HL-60 (cell line): ENCODE measurements around the gene PP2D1.
"Not testable (repeated sequence)": the region's sequence is repeated elsewhere in the genome, so short reads cannot be mapped to it uniquely, and the experiment has no call there.

ENCODE experiments used
- DNase-seq, 2 experiments: peaks; one replicate each; pipeline ENCODE4 v3.0.0-alpha.2; 2010 to 2020; ENCODE audit warnings: low read depth in 1 of 2, low spot score in 1 of 2
- H3K27ac ChIP-seq: fragments of 250-450 bp; sonication (Bioruptor Pico); replicated peaks from 2 replicates; pipeline ENCODE4 v1.5.1; 2020; ENCODE audit warnings: mild to moderate bottlenecking, moderate library complexity
- H3K27me3 ChIP-seq: fragments of 250-450 bp; sonication (Bioruptor Pico); 2 replicates; pipeline ENCODE4 v1.5.1; 2021; ENCODE audit warnings: mild to moderate bottlenecking, moderate library complexity; ENCODE audit not compliant: insufficient read depth, poor library complexity, severe bottlenecking
- H3K4me3 ChIP-seq: replicated peaks from 2 replicates; pipeline ENCODE4 v1.5.1; 2011; ENCODE audit warnings: mild to moderate bottlenecking, control low read depth, low read length; ENCODE audit not compliant: insufficient read depth
- GABPA ChIP-seq: IDR thresholded peaks from 2 replicates; pipeline ENCODE4 v1.6.1; 2012; ENCODE audit warnings: low read depth
- POLR2AphosphoS5 ChIP-seq: IDR thresholded peaks from 2 replicates; pipeline ENCODE4 v1.6.1; 2012; ENCODE audit warnings: low read depth
- SPI1 ChIP-seq: IDR thresholded peaks from 2 replicates; pipeline ENCODE4 v1.6.1; 2012; ENCODE audit warnings: low read depth, mild to moderate bottlenecking, borderline replicate concordance
- TF ChIP-seq, protein P1 (sequence below): IDR thresholded peaks from 2 replicates; pipeline ENCODE4 v1.6.1; 2012; ENCODE audit warnings: low read depth; ENCODE audit not compliant: insufficient replicate concordance
- TF ChIP-seq, protein P2 (sequence below): IDR thresholded peaks from one replicate; pipeline ENCODE4 v1.5.1; 2011; ENCODE audit warnings: low read length, control low read depth, inconsistent platforms; ENCODE audit not compliant: insufficient read depth

The PP2D1 gene

DNA sequence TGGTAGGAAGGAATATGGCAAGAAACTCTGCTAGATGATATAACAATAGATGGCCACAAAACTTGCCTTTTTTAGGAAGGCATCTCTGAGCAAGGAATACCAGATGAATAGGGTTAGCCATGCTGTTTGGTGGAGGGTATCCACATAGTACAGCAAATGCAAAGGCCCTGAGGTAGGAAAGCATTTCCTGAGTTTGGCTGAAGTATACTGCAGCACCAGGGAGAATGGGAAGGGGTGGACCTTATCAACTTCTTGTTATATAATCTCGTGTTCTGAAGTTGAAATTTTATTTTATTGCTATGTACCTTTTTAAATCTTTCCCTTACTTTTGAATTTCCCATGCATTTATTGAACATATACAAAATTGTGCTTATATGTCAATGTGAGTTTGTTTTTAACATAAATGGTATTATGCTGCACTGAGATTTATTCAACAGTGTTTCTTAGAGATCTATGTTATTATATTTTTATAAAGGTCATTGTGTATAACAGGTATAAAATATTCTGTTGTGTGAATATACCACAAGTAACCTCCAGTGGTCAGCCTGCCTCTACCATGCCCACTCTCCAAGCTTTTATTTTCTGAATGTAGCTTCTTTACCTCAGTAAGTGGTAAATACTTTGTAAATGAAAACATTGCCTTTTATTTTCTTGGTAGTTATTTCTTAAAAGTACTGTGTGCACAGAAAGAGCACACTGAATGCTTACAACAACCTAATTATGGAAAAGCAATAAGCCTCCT lies 25.4 kb upstream of the PP2D1 start:
- DNase-seq, result no peak

DNA sequence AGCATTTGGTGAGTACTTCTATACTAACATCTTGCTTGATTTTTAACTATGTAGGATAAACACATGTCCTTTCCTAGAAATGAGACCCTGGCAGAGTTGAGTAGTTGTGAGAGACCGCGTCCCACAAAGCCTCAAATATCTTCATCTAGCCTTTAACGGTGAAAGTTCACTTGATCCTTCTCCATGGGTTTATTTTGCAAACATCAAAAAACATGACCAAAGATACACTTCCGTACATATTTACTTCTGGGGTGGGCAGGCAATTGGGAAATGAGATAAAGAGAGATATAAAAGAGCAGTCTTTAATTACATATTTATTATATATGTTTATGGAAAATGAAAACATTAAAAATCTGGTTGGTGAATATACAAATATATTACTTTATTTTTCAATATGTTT lies 23.0 kb upstream of the PP2D1 start:
- no peak for DNase-seq
- H3K27ac ChIP-seq, result no peak overlapping the region
- TF ChIP-seq, protein P1, sequence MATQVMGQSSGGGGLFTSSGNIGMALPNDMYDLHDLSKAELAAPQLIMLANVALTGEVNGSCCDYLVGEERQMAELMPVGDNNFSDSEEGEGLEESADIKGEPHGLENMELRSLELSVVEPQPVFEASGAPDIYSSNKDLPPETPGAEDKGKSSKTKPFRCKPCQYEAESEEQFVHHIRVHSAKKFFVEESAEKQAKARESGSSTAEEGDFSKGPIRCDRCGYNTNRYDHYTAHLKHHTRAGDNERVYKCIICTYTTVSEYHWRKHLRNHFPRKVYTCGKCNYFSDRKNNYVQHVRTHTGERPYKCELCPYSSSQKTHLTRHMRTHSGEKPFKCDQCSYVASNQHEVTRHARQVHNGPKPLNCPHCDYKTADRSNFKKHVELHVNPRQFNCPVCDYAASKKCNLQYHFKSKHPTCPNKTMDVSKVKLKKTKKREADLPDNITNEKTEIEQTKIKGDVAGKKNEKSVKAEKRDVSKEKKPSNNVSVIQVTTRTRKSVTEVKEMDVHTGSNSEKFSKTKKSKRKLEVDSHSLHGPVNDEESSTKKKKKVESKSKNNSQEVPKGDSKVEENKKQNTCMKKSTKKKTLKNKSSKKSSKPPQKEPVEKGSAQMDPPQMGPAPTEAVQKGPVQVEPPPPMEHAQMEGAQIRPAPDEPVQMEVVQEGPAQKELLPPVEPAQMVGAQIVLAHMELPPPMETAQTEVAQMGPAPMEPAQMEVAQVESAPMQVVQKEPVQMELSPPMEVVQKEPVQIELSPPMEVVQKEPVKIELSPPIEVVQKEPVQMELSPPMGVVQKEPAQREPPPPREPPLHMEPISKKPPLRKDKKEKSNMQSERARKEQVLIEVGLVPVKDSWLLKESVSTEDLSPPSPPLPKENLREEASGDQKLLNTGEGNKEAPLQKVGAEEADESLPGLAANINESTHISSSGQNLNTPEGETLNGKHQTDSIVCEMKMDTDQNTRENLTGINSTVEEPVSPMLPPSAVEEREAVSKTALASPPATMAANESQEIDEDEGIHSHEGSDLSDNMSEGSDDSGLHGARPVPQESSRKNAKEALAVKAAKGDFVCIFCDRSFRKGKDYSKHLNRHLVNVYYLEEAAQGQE, result no peak
- TF ChIP-seq, protein P2, sequence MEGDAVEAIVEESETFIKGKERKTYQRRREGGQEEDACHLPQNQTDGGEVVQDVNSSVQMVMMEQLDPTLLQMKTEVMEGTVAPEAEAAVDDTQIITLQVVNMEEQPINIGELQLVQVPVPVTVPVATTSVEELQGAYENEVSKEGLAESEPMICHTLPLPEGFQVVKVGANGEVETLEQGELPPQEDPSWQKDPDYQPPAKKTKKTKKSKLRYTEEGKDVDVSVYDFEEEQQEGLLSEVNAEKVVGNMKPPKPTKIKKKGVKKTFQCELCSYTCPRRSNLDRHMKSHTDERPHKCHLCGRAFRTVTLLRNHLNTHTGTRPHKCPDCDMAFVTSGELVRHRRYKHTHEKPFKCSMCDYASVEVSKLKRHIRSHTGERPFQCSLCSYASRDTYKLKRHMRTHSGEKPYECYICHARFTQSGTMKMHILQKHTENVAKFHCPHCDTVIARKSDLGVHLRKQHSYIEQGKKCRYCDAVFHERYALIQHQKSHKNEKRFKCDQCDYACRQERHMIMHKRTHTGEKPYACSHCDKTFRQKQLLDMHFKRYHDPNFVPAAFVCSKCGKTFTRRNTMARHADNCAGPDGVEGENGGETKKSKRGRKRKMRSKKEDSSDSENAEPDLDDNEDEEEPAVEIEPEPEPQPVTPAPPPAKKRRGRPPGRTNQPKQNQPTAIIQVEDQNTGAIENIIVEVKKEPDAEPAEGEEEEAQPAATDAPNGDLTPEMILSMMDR, result no peak
- no peak for TF ChIP-seq GABPA
- TF ChIP-seq POLR2AphosphoS5, result no peak
- no peak for TF ChIP-seq SPI1
- no peak overlapping the region for H3K4me3 ChIP-seq
- no peaks in the 10 kb centered on the region for H3K27me3 ChIP-seq

More for the DNA sequence above, 25.4 kb upstream of the PP2D1 start:
- H3K27ac ChIP-seq, result no peak overlapping the region
- H3K27me3 ChIP-seq, result no peaks in the 10 kb centered on the region
- TF ChIP-seq, protein P2, result no peak
- TF ChIP-seq SPI1 (no peak), POLR2AphosphoS5 (no peak), GABPA (no peak)
- TF ChIP-seq, protein P1, result no peak
- no peak overlapping the region for H3K4me3 ChIP-seq

DNA sequence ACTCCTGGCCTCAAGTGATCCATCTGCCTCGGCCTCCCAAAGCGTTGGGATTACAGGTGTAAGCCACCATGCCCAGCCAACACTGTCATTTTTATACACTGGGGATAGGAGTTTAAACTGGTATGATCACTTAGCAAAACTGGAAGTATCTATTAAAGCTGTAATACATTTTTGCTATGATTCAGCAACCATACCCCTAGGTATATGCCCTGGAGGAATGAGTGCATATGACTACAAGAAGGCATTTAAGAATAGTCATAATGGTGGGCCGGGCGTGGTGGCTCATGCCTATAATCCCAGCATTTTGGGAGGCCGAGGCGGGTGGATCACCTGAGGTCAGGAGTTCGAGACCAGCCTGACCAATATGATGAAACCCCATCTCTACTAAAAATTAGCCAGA lies 19.9 kb upstream of the PP2D1 start:
- H3K4me3 ChIP-seq, H3K27ac ChIP-seq, DNase-seq, H3K27me3 ChIP-seq: not testable (repeated sequence)

DNA sequence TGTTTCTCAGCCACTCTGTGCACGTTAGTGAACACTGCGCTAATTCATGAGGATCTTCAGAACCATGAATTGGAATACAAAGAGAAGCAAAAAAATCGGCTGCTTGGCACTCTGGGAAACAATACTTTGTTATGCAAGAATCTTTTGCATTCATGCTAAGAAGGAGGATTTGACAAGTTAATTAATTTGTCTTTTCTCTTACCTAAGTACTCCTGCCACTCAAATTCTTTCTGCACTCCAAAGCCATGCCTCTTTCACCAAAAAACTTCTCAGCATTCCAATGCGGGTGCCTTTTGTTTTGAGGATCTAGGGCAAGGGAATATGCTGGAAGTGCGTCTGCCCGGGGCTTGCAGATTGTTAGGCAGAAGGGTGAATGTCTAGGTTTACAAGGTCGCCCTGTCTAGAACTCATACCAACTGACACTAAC lies 16.9 kb upstream of the PP2D1 start:
- Histone ChIP-seq H3K27me3 (no peaks in the 10 kb centered on the region), H3K27ac (no peak overlapping the region), H3K4me3 (no peak overlapping the region)
- no peak for DNase-seq
- TF ChIP-seq SPI1 (no peak), POLR2AphosphoS5 (no peak), GABPA (no peak)
- TF ChIP-seq, protein P1, result no peak
- TF ChIP-seq, protein P2, result no peak
